HUES64 (cell line): Measurements from ENCODE around the gene OTUD6A. TPM values are rescaled to one million over a fixed set of nuclear protein-coding genes. Genes with fewer than 3 reads are reported as not detected.

Source experiments
- H3K27ac ChIP-seq: 2 replicates; pipeline ENCODE4 v1.7.0; 2013; ENCODE audit warnings: low read depth, low read length, inconsistent platforms
- H3K27me3 ChIP-seq: 2 replicates; pipeline ENCODE4 v1.6.1; 2013; ENCODE audit warnings: mild to moderate bottlenecking, low read length; ENCODE audit not compliant: insufficient read depth
- H3K36me3 ChIP-seq: 2 replicates; pipeline ENCODE4 v1.6.1; 2013; ENCODE audit warnings: mild to moderate bottlenecking, low read length; ENCODE audit not compliant: insufficient read depth
- H3K4me1 ChIP-seq: 2 replicates; pipeline ENCODE4 v1.6.1; 2013; ENCODE audit warnings: mild to moderate bottlenecking, low read length, moderate library complexity; ENCODE audit not compliant: insufficient read depth
- H3K4me3 ChIP-seq: 2 replicates; pipeline ENCODE4 v1.5.1; 2013; ENCODE audit warnings: mild to moderate bottlenecking, low read length, moderate library complexity
- H3K9ac ChIP-seq: 2 replicates; pipeline ENCODE4 v1.6.1; 2013; ENCODE audit warnings: mild to moderate bottlenecking, low read depth, low read length
- H3K9me3 ChIP-seq: 2 replicates; pipeline ENCODE4 v1.6.1; 2013; ENCODE audit warnings: low read depth, low read length; ENCODE audit not compliant: insufficient read depth
- WGBS: fragments of 150-250, 120-280 bp; methylation state at CpG from one replicate; pipeline ENCODE4 v1.1.7; 2013; ENCODE audit warnings: missing lambda C conversion rate; 5-methylcytosine and 5-hydroxymethylcytosine counted together
- polyA plus RNA-seq, 2 experiments: library from polyadenylated mRNA; stranded (reverse); fragments of 50-300 nt; gene quantifications; one replicate each; pipeline ENCODE4 v1.2.3, GENCODE V29; 2013

Gene OTUD6A
- polyA plus RNA-seq (2013, experiment 1 of 2) = not detected
- polyA plus RNA-seq (2013, experiment 2 of 2) = not detected

DNA sequence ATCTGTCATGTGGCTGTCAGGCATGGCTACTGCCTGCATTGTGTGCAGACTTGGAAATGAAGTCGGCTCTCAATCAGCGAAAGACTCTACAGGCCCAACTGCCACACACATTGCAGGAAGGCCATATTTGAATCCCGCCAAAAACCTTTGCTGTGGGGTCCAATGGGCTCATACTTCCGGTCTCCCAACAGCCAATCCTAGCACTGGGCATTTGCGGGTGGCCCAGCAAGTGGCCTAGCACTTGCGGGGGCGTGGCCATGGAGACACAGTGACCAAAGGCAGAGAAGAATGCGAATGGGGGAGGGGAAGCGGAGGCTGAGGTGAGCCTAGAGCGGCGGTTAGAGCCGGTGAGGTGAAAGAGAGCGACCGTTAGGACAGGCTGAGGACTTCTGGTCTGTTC lies at the start of gene OTUD6A:
Gene OTUD6A (plus strand): TSS at position 382 of the 400 bp plus-strand sequence. CDS start 68 bp downstream, outside the sequence.
- 93% methylated on average over 14 of the region's 14 CpGs for WGBS
- Histone ChIP-seq H3K9me3 (no peaks in the 10 kb centered on the region), H3K9ac (no peak within 1 kb of the TSS), H3K36me3 (no peaks in the 10 kb centered on the region), H3K4me3 (no peak within 1 kb of the TSS), H3K27ac (no peak within 1 kb of the TSS), H3K27me3 (no peaks in the 10 kb centered on the region), H3K4me1 (no peaks in the 10 kb centered on the region)

GRCh38 chrX:70012756-70013155 lies 49.5 kb upstream of the OTUD6A start:
- no peak overlapping the region for H3K4me3 ChIP-seq
- no peaks in the 10 kb centered on the region for H3K36me3 ChIP-seq
- no peak overlapping the region for H3K9ac ChIP-seq
- 80% methylated on average over 4 of the region's 4 CpGs for WGBS
- H3K27me3 ChIP-seq = no peaks in the 10 kb centered on the region
- no peak overlapping the region for H3K27ac ChIP-seq
- no peaks in the 10 kb centered on the region for H3K4me1 ChIP-seq
- no peaks in the 10 kb centered on the region for H3K9me3 ChIP-seq

DNA sequence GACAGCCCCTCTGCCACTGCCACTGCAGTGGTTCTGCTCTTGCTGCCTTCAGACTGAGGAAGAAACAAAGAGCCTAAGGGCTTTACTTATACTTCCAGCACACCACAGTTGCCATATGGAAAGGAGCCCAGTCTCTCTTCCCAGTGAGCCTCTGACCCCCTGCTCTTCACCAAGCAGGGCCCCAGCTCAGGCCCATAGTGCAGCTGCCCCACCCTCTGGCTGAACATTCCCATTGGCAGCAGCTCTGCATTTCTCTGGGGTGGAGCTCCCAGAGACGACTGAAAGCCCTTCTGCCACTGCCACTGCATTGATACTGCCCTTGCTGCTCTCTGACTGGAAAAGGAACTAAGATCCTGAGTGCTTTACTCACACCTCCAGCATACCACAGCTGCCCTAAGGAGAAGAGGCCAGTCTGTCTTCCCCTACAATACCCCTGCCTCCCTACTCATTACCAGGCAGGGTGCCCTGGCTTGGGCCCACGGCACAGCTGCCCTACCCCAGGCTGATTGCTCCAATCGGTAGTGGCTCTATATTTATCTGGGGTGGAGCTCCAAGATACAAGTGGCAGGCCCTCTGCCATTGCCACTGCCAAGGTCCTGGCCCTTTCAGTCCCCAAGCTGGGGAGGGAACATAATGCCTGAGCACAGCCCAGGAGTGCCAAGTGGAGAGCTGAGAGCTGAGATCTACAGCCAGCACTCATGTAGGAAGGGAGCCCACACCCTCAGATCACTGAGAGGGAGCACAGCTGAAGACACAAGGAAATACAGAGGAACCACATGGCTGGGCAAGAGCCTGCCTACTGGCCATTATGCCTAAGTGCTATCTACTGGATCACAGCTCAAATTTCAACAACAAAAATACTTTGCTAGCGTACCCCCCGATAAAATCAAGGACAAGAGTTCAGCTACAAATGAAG lies 48.5 kb upstream of the OTUD6A start:
- WGBS = 87% methylated on average over 5 of the region's 5 CpGs
- H3K9ac ChIP-seq = no peak overlapping the region
- no peaks in the 10 kb centered on the region for H3K27me3 ChIP-seq
- no peak overlapping the region for H3K4me3 ChIP-seq
- H3K4me1 ChIP-seq = no peaks in the 10 kb centered on the region
- no peak overlapping the region for H3K27ac ChIP-seq
- no peaks in the 10 kb centered on the region for H3K9me3 ChIP-seq
- no peaks in the 10 kb centered on the region for H3K36me3 ChIP-seq

- Histone ChIP-seq H3K9me3 (no peaks in the 10 kb centered on the region), H3K27ac (no peak overlapping the region), H3K36me3 (no peaks in the 10 kb centered on the region), H3K27me3 (no peaks in the 10 kb centered on the region), H3K4me1 (no peaks in the 10 kb centered on the region), H3K4me3 (no peak overlapping the region), H3K9ac (no peak overlapping the region)
- 100% methylated on average over 1 of the region's 2 CpGs for WGBS
Observed at GRCh38 chrX:70016513-70016912, 45.7 kb upstream of the OTUD6A start.

DNA sequence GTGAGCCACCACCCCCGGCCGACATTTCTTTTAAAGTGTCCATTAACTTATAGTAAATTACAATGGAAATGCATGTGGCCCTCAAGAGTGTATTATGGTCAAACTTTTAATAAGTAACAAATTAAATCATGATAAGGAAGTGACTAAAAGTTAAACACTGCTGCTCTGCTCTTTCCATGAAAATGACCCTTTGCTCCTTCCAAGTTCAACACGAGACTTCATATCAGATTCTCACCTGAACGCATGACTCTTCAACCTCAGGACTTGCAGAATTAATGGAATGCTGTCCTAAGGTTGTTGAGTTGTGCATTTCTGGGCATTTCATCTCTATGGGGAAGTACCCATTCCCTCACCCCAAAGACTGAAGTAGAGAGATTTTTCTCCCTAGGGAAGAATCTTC lies 39.6 kb upstream of the OTUD6A start:
- no peak overlapping the region for H3K9ac ChIP-seq
- H3K4me1 ChIP-seq = no peaks in the 10 kb centered on the region
- H3K36me3 ChIP-seq = no peaks in the 10 kb centered on the region
- H3K9me3 ChIP-seq = no peaks in the 10 kb centered on the region
- WGBS = 82% methylated on average over 1 of the region's 4 CpGs
- no peak overlapping the region for H3K4me3 ChIP-seq
- H3K27ac ChIP-seq = no peak overlapping the region
- H3K27me3 ChIP-seq = no peaks in the 10 kb centered on the region

DNA sequence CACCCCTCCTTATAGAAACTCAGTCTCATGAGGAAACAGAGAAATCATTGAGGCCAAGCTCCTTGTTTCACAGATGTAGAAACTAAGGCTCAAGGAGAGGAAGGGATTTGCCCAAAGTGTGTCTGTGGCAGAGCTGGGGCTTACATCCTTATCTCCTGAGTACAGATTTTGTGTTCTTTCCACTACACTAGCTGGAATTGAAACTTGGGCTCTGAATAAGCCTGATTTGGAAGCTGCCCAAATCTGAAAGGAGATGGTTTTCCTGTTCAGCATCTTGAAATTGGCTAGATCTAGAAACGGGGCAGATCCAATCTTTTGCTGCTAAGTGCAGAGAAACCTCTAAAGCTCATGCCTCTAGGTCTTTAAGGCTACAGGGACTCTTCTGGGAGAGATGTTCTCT lies 36.8 kb upstream of the OTUD6A start:
- Histone ChIP-seq H3K9ac (no peak overlapping the region), H3K4me3 (no peak overlapping the region), H3K9me3 (no peaks in the 10 kb centered on the region), H3K27me3 (no peaks in the 10 kb centered on the region), H3K36me3 (no peaks in the 10 kb centered on the region), H3K4me1 (no peaks in the 10 kb centered on the region), H3K27ac (no peak overlapping the region)
- 96% methylated on average over 1 of the region's 1 CpG for WGBS

GRCh38 chrX:70026112-70026850 lies 36.0 kb upstream of the OTUD6A start:
- Histone ChIP-seq H3K36me3 (no peaks in the 10 kb centered on the region), H3K4me1 (no peaks in the 10 kb centered on the region), H3K27me3 (no peaks in the 10 kb centered on the region), H3K27ac (no peak overlapping the region), H3K4me3 (no peak overlapping the region), H3K9me3 (no peaks in the 10 kb centered on the region), H3K9ac (no peak overlapping the region)
- WGBS = 96% methylated on average over 1 of the region's 1 CpG

DNA sequence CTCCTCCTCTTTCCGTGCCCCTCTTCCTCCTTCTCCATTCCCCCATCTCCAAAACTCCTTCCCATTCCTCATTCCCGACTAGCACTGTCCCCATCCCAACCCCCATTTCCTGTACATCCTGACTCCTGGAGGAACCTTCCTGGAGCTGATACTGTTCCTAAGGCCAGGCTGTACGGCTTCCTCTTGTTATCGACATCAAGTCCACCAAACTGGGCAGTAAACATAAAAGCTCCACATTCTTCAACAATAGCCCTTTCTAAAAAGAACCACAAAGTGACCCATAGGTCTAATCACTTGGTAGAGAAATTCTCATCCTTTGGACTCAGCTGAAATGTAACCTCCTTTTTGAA lies 35.4 kb upstream of the OTUD6A start:
- WGBS = 84% methylated on average over 4 of the region's 4 CpGs

DNA sequence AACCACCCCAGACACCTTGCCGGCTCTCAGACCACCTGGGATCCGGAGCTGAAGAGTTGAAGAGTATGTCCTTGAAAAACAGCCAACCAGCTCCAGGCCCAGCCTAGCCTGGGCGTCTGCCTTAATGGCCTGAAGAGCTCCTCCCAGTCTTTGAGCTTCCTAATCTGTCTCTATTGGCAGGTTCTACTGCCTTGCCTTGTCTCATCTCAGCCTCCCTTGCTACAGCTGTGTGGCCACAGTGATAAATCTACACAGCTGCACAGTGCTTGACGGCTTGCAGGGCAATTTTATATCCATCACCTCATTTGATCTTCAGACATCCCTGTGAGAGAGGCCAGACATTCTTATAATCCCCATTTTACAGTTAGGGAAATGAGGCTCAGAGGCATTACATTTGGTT lies 32.4 kb upstream of the OTUD6A start:
- H3K27me3 ChIP-seq = no peaks in the 10 kb centered on the region
- H3K9ac ChIP-seq = no peak overlapping the region
- H3K9me3 ChIP-seq = no peaks in the 10 kb centered on the region
- no peak overlapping the region for H3K4me3 ChIP-seq
- H3K27ac ChIP-seq = no peak overlapping the region
- H3K36me3 ChIP-seq = no peaks in the 10 kb centered on the region
- H3K4me1 ChIP-seq = 0 out of 2 replicates have a peak, but pooled peaks cover 2% of the 10 kb centered on the region
- WGBS = 78% methylated on average over 4 of the region's 4 CpGs

More for the DNA sequence above, 35.4 kb upstream of the OTUD6A start:
- Histone ChIP-seq H3K36me3 (no peaks in the 10 kb centered on the region), H3K27ac (no peak overlapping the region), H3K27me3 (no peaks in the 10 kb centered on the region), H3K9me3 (no peaks in the 10 kb centered on the region), H3K4me1 (no peaks in the 10 kb centered on the region), H3K4me3 (no peak overlapping the region), H3K9ac (no peak overlapping the region)

- Histone ChIP-seq H3K9ac (no peak overlapping the region), H3K9me3 (no peaks in the 10 kb centered on the region), H3K4me3 (no peak overlapping the region), H3K4me1 (0 out of 2 replicates have a peak, but pooled peaks cover 2% of the 10 kb centered on the region), H3K36me3 (no peaks in the 10 kb centered on the region), H3K27me3 (no peaks in the 10 kb centered on the region), H3K27ac (no peak overlapping the region)
- WGBS = 19% methylated on average over 4 of the region's 4 CpGs
Observed at GRCh38 chrX:70030301-70030767, 31.9 kb upstream of the OTUD6A start.

DNA sequence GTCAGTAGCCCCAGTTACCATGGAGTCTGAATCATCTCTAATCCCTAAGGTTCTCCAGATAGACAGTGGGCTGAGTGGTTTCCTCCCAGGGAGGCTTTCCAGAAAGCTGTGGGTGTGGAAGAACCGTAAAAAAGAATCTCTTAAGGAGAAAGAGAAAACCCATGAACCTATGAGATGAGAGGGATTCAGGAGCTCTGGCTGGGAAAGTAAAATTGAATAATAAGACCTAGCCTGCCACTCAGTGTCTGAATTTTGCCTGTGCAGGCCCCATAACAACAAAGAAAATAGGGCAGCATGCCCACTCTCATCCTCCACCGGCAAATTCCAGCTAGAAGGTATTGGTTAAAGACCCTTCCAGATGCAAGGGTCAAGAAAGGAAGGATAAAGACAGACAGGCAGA lies 29.5 kb upstream of the OTUD6A start:
- no peak overlapping the region for H3K27ac ChIP-seq
- H3K9ac ChIP-seq = no peak overlapping the region
- H3K4me3 ChIP-seq = no peak overlapping the region
- H3K4me1 ChIP-seq = 0 out of 2 replicates have a peak, but pooled peaks cover 2% of the 10 kb centered on the region
- H3K27me3 ChIP-seq = no peaks in the 10 kb centered on the region
- H3K9me3 ChIP-seq = no peaks in the 10 kb centered on the region
- no peaks in the 10 kb centered on the region for H3K36me3 ChIP-seq
- WGBS = 83% methylated on average over 2 of the region's 2 CpGs
